ENCODE data around the gene CD38. TPM values are rescaled to one million over a fixed set of nuclear protein-coding genes. Genes with fewer than 3 reads are reported as not detected.

Gene CD38
- polyA plus RNA-seq, 1 donor (not counting 4 experiments of a cell fraction or from before 2014, with no cell fraction given): 0.08 TPM

- H3K4me1 ChIP-seq (ENCODE audit: control insufficient read depth, extremely low read depth, insufficient read depth, low read length): no peaks in the 10 kb centered on the region
- no peak for TF ChIP-seq CTCF (optimal IDR thresholded peaks at IDR 0.05 in 1 of 3, IDR thresholded peaks at IDR 0.05 in 1 of 3, conservative IDR thresholded peaks at IDR 0.05 in 1 of 3; ENCODE audit: extremely low read depth in 1 of 3, insufficient read depth in 2 of 3, low read length in 3 of 3)
- TF ChIP-seq EZH2 (IDR thresholded peaks at IDR 0.05; ENCODE audit: low read length): no peak
Observed at GRCh38 chr4:15742637-15743036, 35.5 kb upstream of the CD38 start.

DNA sequence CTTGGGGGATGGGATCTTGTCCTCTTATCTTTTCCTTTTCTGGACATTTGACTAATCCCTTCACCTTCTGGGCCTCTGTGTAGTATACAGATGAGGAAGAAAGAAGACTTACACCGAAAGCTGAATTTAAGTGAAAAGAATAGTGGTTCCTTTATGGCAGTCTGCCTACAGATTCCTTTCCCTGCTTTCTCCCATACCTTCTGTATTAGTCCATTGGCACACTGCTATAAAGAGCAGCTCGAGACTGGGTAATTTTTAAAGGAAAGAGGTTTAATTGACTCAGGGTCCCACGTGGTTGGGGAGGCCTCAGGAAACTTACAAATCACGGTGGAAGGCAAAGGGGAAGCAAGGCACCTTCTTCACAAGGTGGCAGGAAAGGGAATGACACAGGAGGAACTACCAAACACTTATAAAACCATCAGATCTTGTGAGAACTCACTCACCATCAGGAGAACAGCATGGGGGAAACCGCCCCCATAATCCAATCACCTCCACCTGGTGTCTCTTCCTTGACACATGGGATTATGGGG is 34.0 kb upstream of the CD38 start:
- Histone ChIP-seq H3K4me3 (ENCODE audit: control insufficient read depth in 2 of 3, extremely low read depth in 1 of 3, insufficient read depth in 2 of 3, low read depth in 1 of 3, low read length in 3 of 3) (no peak overlapping the region), H3K4me2 (ENCODE audit: control insufficient read depth, extremely low read depth, insufficient read depth, low read depth, low read length) (no peak overlapping the region), H3K9ac (ENCODE audit: control insufficient read depth, extremely low read depth, insufficient read depth, low read length) (no peak overlapping the region), H3K4me1 (ENCODE audit: control insufficient read depth, extremely low read depth, insufficient read depth, low read length) (no peaks in the 10 kb centered on the region), H2AFZ (ENCODE audit: control insufficient read depth, low read length) (no peak overlapping the region), H3K27ac (ENCODE audit: control insufficient read depth, insufficient read depth, low read length) (no peak overlapping the region), H3K27me3 (ENCODE audit: control insufficient read depth, extremely low read depth, insufficient read depth, low read length) (no peaks in the 10 kb centered on the region), H4K20me1 (ENCODE audit: control insufficient read depth, extremely low read depth, insufficient read depth, low read length) (no peaks in the 10 kb centered on the region), H3K9me3 (ENCODE audit: control insufficient read depth, low read depth, low read length) (peaks cover 2% of the 10 kb centered on the region), H3K79me2 (ENCODE audit: control insufficient read depth, insufficient read depth, low read length) (no peaks in the 10 kb centered on the region), H3K36me3 (ENCODE audit: control insufficient read depth in 2 of 2, extremely low read depth in 1 of 2, insufficient read depth in 2 of 2, low read length in 2 of 2) (no peaks in the 10 kb centered on the region), H3K9me1 (ENCODE audit: control insufficient read depth, extremely low read depth, insufficient read depth, low read length) (no peaks in the 10 kb centered on the region)
- DNase-seq (ENCODE audit: low read depth, low spot score) (no peak), FAIRE-seq (no peak)
- no peak for TF ChIP-seq CTCF (optimal IDR thresholded peaks at IDR 0.05 in 1 of 3, IDR thresholded peaks at IDR 0.05 in 1 of 3, conservative IDR thresholded peaks at IDR 0.05 in 1 of 3; ENCODE audit: extremely low read depth in 1 of 3, insufficient read depth in 2 of 3, low read length in 3 of 3)
- TF ChIP-seq EZH2 (IDR thresholded peaks at IDR 0.05; ENCODE audit: low read length): no peak
- dilution Hi-C loops (cut with MboI; ENCODE audit: extremely low pct_ligation_motif_present, low sequenced_read_pairs): no loop called here

More at GRCh38 chr4:15742637-15743036, 35.5 kb upstream of the CD38 start:
- H3K9ac ChIP-seq (ENCODE audit: control insufficient read depth, extremely low read depth, insufficient read depth, low read length): no peak overlapping the region
- no peak for DNase-seq (ENCODE audit: low read depth, low spot score)
- peaks cover 2% of the 10 kb centered on the region for H3K9me3 ChIP-seq (ENCODE audit: control insufficient read depth, low read depth, low read length)
- no peaks in the 10 kb centered on the region for H3K36me3 ChIP-seq (ENCODE audit: control insufficient read depth in 2 of 2, extremely low read depth in 1 of 2, insufficient read depth in 2 of 2, low read length in 2 of 2)
- no peaks in the 10 kb centered on the region for H3K27me3 ChIP-seq (ENCODE audit: control insufficient read depth, extremely low read depth, insufficient read depth, low read length)
- dilution Hi-C loops (cut with MboI; ENCODE audit: extremely low pct_ligation_motif_present, low sequenced_read_pairs): no loop called here
- no peak overlapping the region for H2AFZ ChIP-seq (ENCODE audit: control insufficient read depth, low read length)
- H3K79me2 ChIP-seq (ENCODE audit: control insufficient read depth, insufficient read depth, low read length): no peaks in the 10 kb centered on the region
- no peak overlapping the region for H3K27ac ChIP-seq (ENCODE audit: control insufficient read depth, insufficient read depth, low read length)
- H3K4me2 ChIP-seq (ENCODE audit: control insufficient read depth, extremely low read depth, insufficient read depth, low read depth, low read length): no peak overlapping the region
- FAIRE-seq: no peak
- no peaks in the 10 kb centered on the region for H4K20me1 ChIP-seq (ENCODE audit: control insufficient read depth, extremely low read depth, insufficient read depth, low read length)
- H3K4me3 ChIP-seq (ENCODE audit: control insufficient read depth in 2 of 3, extremely low read depth in 1 of 3, insufficient read depth in 2 of 3, low read depth in 1 of 3, low read length in 3 of 3): no peak overlapping the region
- H3K9me1 ChIP-seq (ENCODE audit: control insufficient read depth, extremely low read depth, insufficient read depth, low read length): no peaks in the 10 kb centered on the region

All from keratinocyte (primary cell).